GM12864 (cell line): ENCODE measurements around the gene KIF25.

Experiments used
- DNase-seq: peaks from one replicate; pipeline ENCODE4 v3.0.0-alpha.2; 2011; ENCODE audit warnings: low read depth
- H3K4me3 ChIP-seq: 2 replicates; pipeline ENCODE4 v1.5.1; 2011; ENCODE audit warnings: mild to moderate bottlenecking, low read depth, low read length, control low read depth
- TF ChIP-seq, protein P1 (sequence below): IDR thresholded peaks from 2 replicates; pipeline ENCODE4 v1.5.1; 2011; ENCODE audit warnings: low read depth, mild to moderate bottlenecking, moderate library complexity, low read length, control low read depth, inconsistent platforms; ENCODE audit errors: missing control alignments

KIF25 gene, protein sequence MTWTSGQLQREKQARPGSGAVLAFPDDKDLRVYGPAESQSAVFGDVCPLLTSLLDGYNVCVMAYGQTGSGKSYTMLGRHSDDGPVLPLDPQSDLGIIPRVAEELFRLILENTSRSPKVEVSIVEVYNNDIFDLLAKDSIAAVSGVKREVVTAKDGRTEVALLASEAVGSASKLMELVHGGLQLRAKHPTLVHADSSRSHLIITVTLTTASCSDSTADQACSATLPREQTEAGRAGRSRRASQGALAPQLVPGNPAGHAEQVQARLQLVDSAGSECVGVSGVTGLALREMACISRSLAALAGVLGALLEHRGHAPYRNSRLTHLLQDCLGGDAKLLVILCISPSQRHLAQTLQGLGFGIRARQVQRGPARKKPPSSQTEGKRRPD

DNA sequence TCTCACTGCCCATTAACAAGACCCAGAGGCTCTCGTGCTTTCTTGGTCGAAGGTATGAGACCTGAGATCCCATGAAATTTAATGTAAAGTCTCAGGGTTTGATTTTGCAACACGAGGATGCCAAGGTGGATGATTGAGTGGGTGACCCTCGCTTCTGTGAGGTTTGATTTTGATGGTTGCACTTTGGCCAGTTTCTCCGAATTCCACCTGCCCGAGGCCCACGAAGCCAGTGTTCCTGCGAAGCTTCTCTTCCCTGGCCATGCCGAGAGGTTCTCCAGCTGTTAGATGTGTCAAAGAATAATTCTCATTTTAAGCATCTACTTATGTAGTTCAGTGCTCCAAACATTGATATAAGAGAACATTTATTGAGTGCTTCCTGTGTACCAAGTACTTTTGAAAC is at the start of gene KIF25:
TSS of gene KIF25 (plus strand) at position 30 of the 400 bp plus-strand sequence. CDS start 31,915 bp downstream, outside the sequence.
- TF ChIP-seq, protein P1, sequence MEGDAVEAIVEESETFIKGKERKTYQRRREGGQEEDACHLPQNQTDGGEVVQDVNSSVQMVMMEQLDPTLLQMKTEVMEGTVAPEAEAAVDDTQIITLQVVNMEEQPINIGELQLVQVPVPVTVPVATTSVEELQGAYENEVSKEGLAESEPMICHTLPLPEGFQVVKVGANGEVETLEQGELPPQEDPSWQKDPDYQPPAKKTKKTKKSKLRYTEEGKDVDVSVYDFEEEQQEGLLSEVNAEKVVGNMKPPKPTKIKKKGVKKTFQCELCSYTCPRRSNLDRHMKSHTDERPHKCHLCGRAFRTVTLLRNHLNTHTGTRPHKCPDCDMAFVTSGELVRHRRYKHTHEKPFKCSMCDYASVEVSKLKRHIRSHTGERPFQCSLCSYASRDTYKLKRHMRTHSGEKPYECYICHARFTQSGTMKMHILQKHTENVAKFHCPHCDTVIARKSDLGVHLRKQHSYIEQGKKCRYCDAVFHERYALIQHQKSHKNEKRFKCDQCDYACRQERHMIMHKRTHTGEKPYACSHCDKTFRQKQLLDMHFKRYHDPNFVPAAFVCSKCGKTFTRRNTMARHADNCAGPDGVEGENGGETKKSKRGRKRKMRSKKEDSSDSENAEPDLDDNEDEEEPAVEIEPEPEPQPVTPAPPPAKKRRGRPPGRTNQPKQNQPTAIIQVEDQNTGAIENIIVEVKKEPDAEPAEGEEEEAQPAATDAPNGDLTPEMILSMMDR, result no peak
- DNase-seq, result no peak
- H3K4me3 ChIP-seq, result no peak within 1 kb of the TSS

DNA sequence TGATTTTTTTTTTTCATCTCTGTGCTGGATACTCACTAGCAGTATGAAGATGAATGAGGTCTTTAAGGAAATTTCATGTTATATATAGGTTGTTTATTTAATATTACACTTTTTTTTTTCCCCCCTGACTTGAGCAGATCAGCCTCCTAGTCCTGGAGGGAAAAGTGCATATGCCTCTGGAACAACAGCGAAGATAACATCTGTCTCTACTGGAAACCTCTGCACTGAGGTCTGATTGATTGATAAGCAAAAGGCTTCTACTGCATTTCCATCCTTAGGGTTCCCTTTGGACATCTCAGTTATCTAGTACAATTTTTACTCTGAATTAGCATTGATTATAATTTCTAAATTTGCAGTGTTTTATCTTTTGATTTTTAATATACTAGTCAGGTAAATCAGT is 49.8 kb upstream of the KIF25 start:
- no peak overlapping the region for H3K4me3 ChIP-seq
- TF ChIP-seq, protein P1, result no peak
- DNase-seq, result no peak

DNA sequence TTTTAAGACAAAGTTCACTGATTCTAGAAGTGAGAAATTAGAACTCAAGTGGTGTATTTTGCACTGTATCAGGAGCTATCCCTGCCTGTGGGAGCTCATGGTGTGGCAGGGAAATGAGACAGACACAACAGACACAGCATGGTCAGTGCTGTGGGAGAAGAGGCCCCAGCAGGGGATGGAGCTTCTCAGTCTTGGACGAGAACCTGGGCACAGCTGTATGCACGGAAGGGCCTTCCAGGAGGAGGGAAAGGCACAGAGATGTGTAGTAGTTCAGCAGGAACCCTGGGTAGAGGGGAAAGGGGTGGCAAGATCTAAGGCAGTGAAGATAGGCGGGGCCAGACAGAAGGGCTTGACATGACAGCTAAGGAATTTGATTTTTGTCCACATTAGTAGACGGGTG is 48.8 kb upstream of the KIF25 start:
- DNase-seq, result no peak
- TF ChIP-seq, protein P1, result no peak
- no peak overlapping the region for H3K4me3 ChIP-seq

DNA sequence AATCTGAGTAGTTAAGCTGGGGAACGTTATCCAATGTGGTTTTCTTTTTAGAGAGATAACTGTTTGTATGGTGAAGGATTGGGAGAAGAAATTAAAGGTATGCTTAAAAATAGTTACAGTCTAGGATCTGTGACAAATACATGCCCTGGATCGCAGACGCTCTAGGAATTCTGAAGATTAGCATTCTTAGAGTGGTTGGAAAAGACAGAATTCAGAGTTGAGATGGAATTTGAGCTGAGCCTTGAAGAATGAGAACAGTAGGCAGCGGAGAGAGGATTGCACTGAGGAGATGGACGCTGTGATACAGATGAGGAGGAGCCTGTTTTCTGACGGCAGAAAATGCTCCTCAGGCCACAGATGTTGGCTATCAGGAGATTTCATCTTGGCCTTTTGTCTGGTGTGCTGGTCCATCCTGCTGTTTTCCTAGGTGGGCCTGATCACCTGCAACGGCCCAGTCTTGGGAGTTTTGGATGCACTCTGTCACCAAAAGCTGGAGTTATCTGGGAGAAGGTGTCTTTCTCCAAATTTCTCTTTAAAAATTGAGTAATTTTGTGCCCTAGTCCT is 48.3 kb upstream of the KIF25 start:
- DNase-seq, result no peak
- TF ChIP-seq, protein P1, result no peak
- no peak overlapping the region for H3K4me3 ChIP-seq

DNA sequence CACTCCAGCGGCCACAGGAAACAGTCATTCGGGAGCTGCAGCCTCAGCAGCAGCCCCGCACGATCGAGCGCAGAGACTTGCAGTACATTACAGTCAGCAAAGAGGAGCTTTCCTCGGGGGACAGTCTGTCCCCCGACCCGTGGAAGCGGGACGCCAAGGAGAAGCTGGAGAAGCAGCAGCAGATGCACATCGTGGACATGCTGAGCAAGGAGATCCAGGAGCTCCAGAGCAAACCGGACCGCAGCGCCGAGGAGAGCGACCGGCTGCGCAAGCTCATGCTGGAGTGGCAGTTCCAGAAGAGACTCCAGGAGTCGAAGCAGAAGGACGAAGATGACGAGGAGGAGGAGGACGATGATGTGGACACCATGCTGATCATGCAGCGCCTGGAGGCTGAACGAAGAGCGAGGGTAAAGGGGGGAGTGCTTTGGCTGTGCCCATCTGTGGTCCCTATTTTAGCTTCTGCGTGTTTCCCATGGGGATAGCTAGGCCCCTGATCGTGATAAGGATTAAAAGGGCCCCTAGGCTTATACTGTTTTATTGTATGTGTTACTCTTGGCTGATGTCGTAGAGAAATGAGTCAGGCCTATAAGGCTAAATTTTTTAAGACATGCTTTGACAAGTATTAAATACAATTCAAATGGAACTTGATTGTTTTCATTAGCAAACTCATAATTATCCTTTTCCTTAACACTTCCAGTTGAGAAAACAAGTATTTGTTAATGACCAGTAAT is 45.5 kb upstream of the KIF25 start:
- no peak overlapping the region for H3K4me3 ChIP-seq
- DNase-seq, result no peak
- TF ChIP-seq, protein P1, result no peak

DNA sequence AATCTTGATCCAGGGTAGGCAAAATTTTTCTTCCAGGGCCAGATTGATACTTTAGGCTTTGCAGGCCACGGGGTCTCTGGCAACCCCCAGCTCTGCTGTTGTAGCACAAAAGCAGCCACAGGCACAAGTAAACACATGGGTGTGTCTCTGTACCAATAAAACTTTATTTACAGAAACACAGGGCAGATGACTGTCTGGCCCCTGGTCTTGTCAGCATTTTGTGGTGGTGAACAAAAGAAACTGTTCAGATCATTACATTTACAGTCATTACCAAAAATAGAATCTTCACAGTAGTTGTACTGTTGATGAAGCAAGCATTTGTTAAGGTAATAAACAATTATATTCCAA is 45.0 kb upstream of the KIF25 start:
- H3K4me3 ChIP-seq, result no peak overlapping the region
- TF ChIP-seq, protein P1, result no peak
- DNase-seq, result no peak
